Lower lobe of right lung (tissue), 2 donors: ENCODE results near the gene SH3PXD2A. TPM values are rescaled to one million over a fixed set of nuclear protein-coding genes. Genes with fewer than 3 reads are reported as not detected.

ENCODE experiments used
- ATAC-seq, 2 donors: fragments of 200-7000 bp; cut with Tn5 transposase; one replicate each; pipeline ENCODE4 v1.9.1; 2020 to 2022; ENCODE audit warnings: mild to moderate bottlenecking in 2 of 2, moderate library complexity in 2 of 2
- DNase-seq: peaks from one replicate; pipeline ENCODE4 v3.0.0-alpha.2; 2020
- H3K27ac ChIP-seq: fragments of 200-600 bp; one replicate; pipeline ENCODE4 v1.8.0; 2022
- H3K27me3 ChIP-seq: fragments of 200-600 bp; one replicate; pipeline ENCODE4 v1.8.0; 2022; ENCODE audit warnings: low read depth
- H3K36me3 ChIP-seq: fragments of 200-600 bp; one replicate; pipeline ENCODE4 v1.8.0; 2022; ENCODE audit warnings: mild to moderate bottlenecking
- H3K4me1 ChIP-seq: fragments of 200-600 bp; one replicate; pipeline ENCODE4 v1.8.0; 2022
- H3K4me3 ChIP-seq: fragments of 200-600 bp; one replicate; pipeline ENCODE4 v1.8.0; 2022; ENCODE audit warnings: mild to moderate bottlenecking
- H3K9me3 ChIP-seq: fragments of 200-600 bp; one replicate; pipeline ENCODE4 v1.8.0; 2022
- intact Hi-C: fragments of 100-400 bp; cut with DNase I; formaldehyde crosslinking; loops from one replicate; pipeline ENCODE4 v1.11.0; 2022
- total RNA-seq: library from RNA; stranded (reverse); fragmentation: NEBNext Ultra II Directional; extraction: Animal tissue kit (Norgen Biotek cat#: 25700); gene quantifications from one replicate; pipeline ENCODE4 v1.2.1, GENCODE V29; 2021
- TF ChIP-seq, protein P1 (sequence below): fragments of 200-600 bp; IDR thresholded peaks from one replicate; pipeline ENCODE4 v1.8.0; 2022; ENCODE audit warnings: antibody characterized with exemption, mild to moderate bottlenecking
- donor health status: DM: no; HTN: yes; CAD: no; lungs with severe emphysema.

SH3PXD2A gene
- total RNA-seq, 1 donor from 2014 or later = 34.8 TPM

DNA sequence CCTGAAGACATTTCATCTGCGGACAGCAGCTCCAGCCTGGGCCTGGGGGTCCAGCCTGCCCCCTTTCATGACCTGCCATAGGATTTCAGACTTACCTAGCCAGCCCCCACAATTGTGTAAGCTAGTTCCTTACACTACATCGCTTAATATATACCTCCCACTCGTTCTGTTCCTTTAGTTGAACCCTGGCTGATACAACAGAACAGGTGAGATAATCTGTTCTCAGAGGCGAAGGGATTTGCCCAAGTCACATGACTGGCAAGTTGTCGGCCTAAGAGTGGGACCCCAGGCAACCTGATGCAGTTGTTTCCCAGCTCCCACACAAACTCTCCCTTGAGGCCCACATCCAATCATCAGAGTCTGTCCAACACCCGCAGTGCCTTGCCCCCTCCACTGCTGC, 168.2 kb downstream of the SH3PXD2A start:
- no peak for DNase-seq
- H3K4me3 ChIP-seq = no peak overlapping the region
- H3K27ac ChIP-seq = no peak overlapping the region
- TF ChIP-seq, protein P1, sequence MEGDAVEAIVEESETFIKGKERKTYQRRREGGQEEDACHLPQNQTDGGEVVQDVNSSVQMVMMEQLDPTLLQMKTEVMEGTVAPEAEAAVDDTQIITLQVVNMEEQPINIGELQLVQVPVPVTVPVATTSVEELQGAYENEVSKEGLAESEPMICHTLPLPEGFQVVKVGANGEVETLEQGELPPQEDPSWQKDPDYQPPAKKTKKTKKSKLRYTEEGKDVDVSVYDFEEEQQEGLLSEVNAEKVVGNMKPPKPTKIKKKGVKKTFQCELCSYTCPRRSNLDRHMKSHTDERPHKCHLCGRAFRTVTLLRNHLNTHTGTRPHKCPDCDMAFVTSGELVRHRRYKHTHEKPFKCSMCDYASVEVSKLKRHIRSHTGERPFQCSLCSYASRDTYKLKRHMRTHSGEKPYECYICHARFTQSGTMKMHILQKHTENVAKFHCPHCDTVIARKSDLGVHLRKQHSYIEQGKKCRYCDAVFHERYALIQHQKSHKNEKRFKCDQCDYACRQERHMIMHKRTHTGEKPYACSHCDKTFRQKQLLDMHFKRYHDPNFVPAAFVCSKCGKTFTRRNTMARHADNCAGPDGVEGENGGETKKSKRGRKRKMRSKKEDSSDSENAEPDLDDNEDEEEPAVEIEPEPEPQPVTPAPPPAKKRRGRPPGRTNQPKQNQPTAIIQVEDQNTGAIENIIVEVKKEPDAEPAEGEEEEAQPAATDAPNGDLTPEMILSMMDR = no peak
- H3K4me1 ChIP-seq = peaks cover 12% of the 10 kb centered on the region
- H3K27me3 ChIP-seq = no peaks in the 10 kb centered on the region
- H3K9me3 ChIP-seq = no peaks in the 10 kb centered on the region
- intact Hi-C loops = loop anchor here (10.0 kb wide), 1 partner anchor 72 kb away; no protein-coding TSS in a partner anchor
- ATAC-seq = no peak
- H3K36me3 ChIP-seq = no peaks in the 10 kb centered on the region

DNA sequence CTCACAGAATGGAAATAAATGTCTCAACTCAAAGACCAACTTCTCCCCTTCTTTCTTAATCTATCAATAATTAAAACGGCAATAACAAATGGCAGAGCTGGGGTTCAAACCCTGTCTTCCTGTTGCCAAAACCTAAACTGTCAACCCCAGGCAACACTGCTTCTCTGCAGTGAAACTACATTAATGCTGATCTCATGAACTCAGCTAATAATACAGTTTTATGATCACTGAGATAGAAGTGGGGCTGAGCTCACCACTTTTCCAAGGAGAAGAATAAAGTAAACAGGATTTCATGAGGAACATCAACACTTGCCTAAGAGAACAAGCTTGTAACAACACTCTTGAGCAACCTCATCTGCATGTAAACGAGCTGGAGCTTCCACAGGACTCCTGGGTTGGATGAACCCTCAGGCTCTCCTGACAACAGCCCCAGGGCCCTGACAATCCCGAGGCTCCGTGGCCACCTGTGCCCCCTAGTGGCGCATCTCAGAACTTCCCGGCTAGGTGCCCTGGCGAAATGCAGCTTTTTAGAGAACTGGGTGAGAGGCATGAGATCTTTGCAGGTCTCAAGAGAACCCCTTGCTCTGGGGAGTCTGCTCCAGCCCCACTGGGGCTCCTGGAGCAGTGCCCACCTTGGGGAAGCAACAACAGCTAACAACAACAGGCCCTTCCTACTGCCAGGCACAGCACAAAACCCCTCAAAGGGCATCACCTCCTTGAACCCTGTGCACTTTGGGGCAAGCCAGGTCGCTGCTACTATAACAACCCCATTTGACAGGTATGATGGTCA, 169.3 kb downstream of the SH3PXD2A start:
- TF ChIP-seq, protein P1 = peak; percentile 97
- intact Hi-C loops = loop anchor here (10.0 kb wide), 1 partner anchor 71 kb away; no protein-coding TSS in a partner anchor
- ATAC-seq (peak; percentile 81 to 90), DNase-seq (peak; percentile 81)
- Histone ChIP-seq H3K27ac (no peak overlapping the region), H3K27me3 (no peaks in the 10 kb centered on the region), H3K4me3 (no peak overlapping the region), H3K36me3 (no peaks in the 10 kb centered on the region), H3K4me1 (peaks cover 12% of the 10 kb centered on the region), H3K9me3 (no peaks in the 10 kb centered on the region)

DNA sequence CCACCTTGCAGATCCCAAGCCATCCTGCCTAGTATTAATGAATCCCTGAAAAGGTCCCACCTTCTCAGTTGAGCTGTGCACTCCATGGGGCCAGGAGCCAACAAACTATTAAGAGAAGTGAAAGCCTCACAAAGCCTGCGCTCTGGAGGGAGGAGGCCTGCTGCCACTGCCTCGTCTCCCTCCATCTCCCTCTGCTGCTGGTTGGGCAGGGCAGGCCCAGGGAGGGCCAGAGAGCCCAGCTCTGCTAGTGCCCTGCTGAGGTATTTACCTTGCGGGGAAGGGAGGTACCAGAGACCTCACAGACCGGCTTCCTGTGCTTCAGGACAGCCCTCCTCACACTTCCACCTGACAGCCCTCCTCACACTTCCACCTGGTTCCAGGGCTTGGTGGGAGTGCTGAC, 171.5 kb downstream of the SH3PXD2A start:
- no peak overlapping the region for H3K4me3 ChIP-seq
- H3K27me3 ChIP-seq = no peaks in the 10 kb centered on the region
- DNase-seq (no peak), ATAC-seq (no peak)
- no peak overlapping the region for H3K27ac ChIP-seq
- TF ChIP-seq, protein P1 = no peak
- H3K36me3 ChIP-seq = no peaks in the 10 kb centered on the region
- peaks cover 21% of the 10 kb centered on the region for H3K4me1 ChIP-seq
- intact Hi-C loops = loop anchor here (10.0 kb wide), 1 partner anchor 69 kb away; no protein-coding TSS in a partner anchor
- H3K9me3 ChIP-seq = no peaks in the 10 kb centered on the region

DNA sequence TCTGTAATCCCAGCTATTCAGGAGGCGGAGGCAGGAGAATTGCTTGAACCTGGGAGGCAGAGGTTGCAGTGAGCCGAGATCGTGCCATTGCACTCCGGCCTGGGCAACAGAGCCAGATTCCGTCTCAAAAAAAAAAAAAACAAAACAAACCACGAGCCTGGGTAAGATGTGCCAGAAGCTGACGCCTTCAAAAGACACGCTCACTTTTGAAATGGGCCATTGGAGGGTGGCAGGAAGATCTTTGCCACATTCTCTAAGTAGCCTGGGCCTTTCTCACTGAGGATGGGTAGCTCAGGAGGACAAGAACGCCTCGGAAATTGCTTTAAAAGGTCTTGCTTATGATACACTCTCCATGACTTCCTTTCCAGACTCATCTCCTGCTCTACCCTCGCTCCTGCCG, 172.7 kb downstream of the SH3PXD2A start:
- TF ChIP-seq, protein P1 = no peak
- intact Hi-C loops = loop anchor here (10.0 kb wide), 1 partner anchor 68 kb away; no protein-coding TSS in a partner anchor
- H3K36me3 ChIP-seq = no peaks in the 10 kb centered on the region
- no peak for ATAC-seq
- peaks cover 33% of the 10 kb centered on the region for H3K4me1 ChIP-seq
- H3K27ac ChIP-seq = no peak overlapping the region
- H3K27me3 ChIP-seq = no peaks in the 10 kb centered on the region
- DNase-seq = no peak
- no peak overlapping the region for H3K4me3 ChIP-seq
- no peaks in the 10 kb centered on the region for H3K9me3 ChIP-seq

DNA sequence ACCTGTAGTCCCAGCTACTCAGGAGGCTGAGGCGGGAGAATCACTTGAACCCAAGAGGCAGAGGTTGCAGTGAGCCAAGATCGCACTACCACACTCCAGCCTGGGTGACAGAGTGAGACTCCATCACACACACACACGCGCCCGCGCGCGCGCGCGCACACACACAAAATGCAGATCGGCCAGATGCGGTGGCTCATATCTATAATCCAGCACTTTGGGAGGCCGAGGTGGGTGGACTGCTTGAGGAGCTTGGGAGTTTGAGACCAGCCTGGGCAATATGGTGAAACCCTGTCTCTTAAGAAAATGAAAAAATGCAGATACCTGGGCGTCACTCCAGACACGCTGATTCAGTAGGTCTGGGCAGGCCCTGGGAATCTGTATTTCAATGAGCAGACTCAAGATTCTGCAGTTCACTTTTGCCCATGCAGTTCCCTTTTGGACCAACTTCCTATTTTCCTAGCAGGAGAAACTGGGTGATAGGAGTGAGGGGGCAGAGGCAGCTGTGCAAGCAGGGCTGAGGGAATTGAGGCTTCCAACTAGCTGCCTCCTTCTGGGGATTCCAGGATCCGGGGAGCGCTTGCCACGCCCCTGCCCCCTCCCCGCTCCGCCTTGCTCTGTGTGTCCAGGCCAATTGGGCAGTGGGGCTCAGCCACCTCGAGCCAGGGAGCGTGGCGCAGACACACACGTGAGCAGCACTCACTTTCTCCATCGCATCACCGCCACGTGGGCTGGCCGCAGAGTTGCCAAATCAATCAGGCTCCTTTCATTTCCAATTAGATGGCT, 173.6 kb downstream of the SH3PXD2A start:
- DNase-seq (peak; percentile 70), ATAC-seq (no peak)
- Histone ChIP-seq H3K4me3 (no peak overlapping the region), H3K4me1 (peaks cover 37% of the 10 kb centered on the region), H3K27ac (no peak overlapping the region), H3K36me3 (no peaks in the 10 kb centered on the region), H3K9me3 (no peaks in the 10 kb centered on the region), H3K27me3 (no peaks in the 10 kb centered on the region)
- TF ChIP-seq, protein P1 = no peak
- intact Hi-C loops = loop anchor here (10.0 kb wide), 1 partner anchor 67 kb away; no protein-coding TSS in a partner anchor
